ENCODE data around the gene KIF11. TPM values are rescaled to one million over a fixed set of nuclear protein-coding genes. Genes with fewer than 3 reads are reported as not detected.
"Not testable (repeated sequence)": the region's sequence is repeated elsewhere in the genome, so short reads cannot be mapped to it uniquely, and the experiment has no call there.

Gene KIF11
- 11.5 TPM for polyA plus RNA-seq (ENCODE audit: insufficient read length)

- peak; percentile 98 for DNase-seq
Observed at GRCh38 chr10:92592761-92593618, at the start of gene KIF11. Gene KIF11 (plus strand): TSS chr10:92593130. CDS start chr10:92593376, 246 bp downstream.

GRCh38 chr10:92544296-92544695, 48.6 kb upstream of the KIF11 start:
- no peak for DNase-seq

GRCh38 chr10:92545556-92545955, 47.4 kb upstream of the KIF11 start:
- no peak for DNase-seq

GRCh38 chr10:92547676-92548075, 45.3 kb upstream of the KIF11 start:
- DNase-seq, result no peak

- no peak for DNase-seq
Observed at GRCh38 chr10:92550924-92551323, 42.0 kb upstream of the KIF11 start.

- DNase-seq, result no peak
Observed at GRCh38 chr10:92552310-92552709, 40.6 kb upstream of the KIF11 start.

- no peak for DNase-seq
Observed at GRCh38 chr10:92553959-92554358, 39.0 kb upstream of the KIF11 start.

- no peak for DNase-seq
Observed at GRCh38 chr10:92559046-92559445, 33.9 kb upstream of the KIF11 start.

GRCh38 chr10:92562424-92562823, 30.5 kb upstream of the KIF11 start:
- no peak for DNase-seq

GRCh38 chr10:92567952-92568600, 24.9 kb upstream of the KIF11 start:
- DNase-seq, result no peak

GRCh38 chr10:92569071-92569470, 23.9 kb upstream of the KIF11 start:
- DNase-seq, result no peak

- not testable (repeated sequence) for DNase-seq
Observed at GRCh38 chr10:92569663-92570062, 23.3 kb upstream of the KIF11 start.

GRCh38 chr10:92571649-92572048, 21.3 kb upstream of the KIF11 start:
- DNase-seq, result no peak

GRCh38 chr10:92572362-92573090, 20.4 kb upstream of the KIF11 start:
- no peak for DNase-seq

GRCh38 chr10:92573091-92573797, 19.7 kb upstream of the KIF11 start:
- peak; percentile 15 for DNase-seq

GRCh38 chr10:92573798-92574547, 19.0 kb upstream of the KIF11 start, which contains the start of gene IDE:
Gene IDE (minus strand): TSS chr10:92574093. CDS start chr10:92574019, 74 bp downstream.
- DNase-seq, result peak; percentile 90

- no peak for DNase-seq
Observed at GRCh38 chr10:92574548-92575261, 18.2 kb upstream of the KIF11 start.

GRCh38 chr10:92575961-92576360, 17.0 kb upstream of the KIF11 start:
- no peak for DNase-seq

GRCh38 chr10:92582347-92582746, 10.6 kb upstream of the KIF11 start:
- DNase-seq, result not testable (repeated sequence)

GRCh38 chr10:92590623-92591549, 2.0 kb upstream of the KIF11 start:
- DNase-seq, result peak; percentile 74
